Esophagus muscularis mucosa (tissue), 4 donors: ENCODE results near the gene SETD2. TPM values are rescaled to one million over a fixed set of nuclear protein-coding genes. Genes with fewer than 3 reads are reported as not detected.

Experiments used
- DNase-seq: peaks from one replicate; pipeline ENCODE4 v3.0.0-alpha.2; 2017; ENCODE audit errors: extremely low spot score
- H3K27ac ChIP-seq, 4 donors: fragments of 200-600 bp; sonication (generic); replicated peaks in 1 of 4; 1 replicate in 3 of 4; 2 replicates in 1 of 4; pipeline ENCODE4 v1.5.1; 2016 to 2019; ENCODE audit warnings: mild to moderate bottlenecking in 1 of 4
- H3K27me3 ChIP-seq, 4 donors: fragments of 200-600 bp; sonication (generic); one replicate each; pipeline versions ENCODE4 v1.5.1 to v1.6.0; 2016 to 2019
- H3K36me3 ChIP-seq, 4 donors: fragments of 200-600 bp; sonication (generic); one replicate each; pipeline ENCODE4 v1.5.1; 2016 to 2019
- H3K4me1 ChIP-seq, 4 donors: fragments of 200-600 bp; sonication (generic); one replicate each; pipeline ENCODE4 v1.5.1; 2016 to 2019
- H3K4me3 ChIP-seq, 4 donors: fragments of 200-600 bp; sonication (generic); 1 replicate in 2 of 4; 2 replicates in 2 of 4; pipeline ENCODE4 v1.5.1; 2016 to 2019; ENCODE audit warnings: mild to moderate bottlenecking in 4 of 4, moderate library complexity in 1 of 4
- H3K9me3 ChIP-seq, 4 donors: fragments of 200-600 bp; sonication (generic); 1 replicate in 3 of 4; 2 replicates in 1 of 4; pipeline ENCODE4 v1.5.1; 2016 to 2019
- CTCF ChIP-seq, 3 experiments: fragments of 200-600 bp in 2 of 3; fragments of 450-650 bp in 1 of 3; sonication (generic) in 2 of 3; IDR thresholded peaks; one replicate each; pipeline ENCODE4 v1.5.1; 2017 to 2019; ENCODE audit warnings: antibody characterized with exemption in 3 of 3, mild to moderate bottlenecking in 2 of 3, moderate library complexity in 1 of 3
- EP300 ChIP-seq: sonication (generic); formaldehyde crosslinking; IDR thresholded peaks from one replicate; pipeline ENCODE4 v1.6.1; 2017; ENCODE audit warnings: antibody characterized with exemption
- POLR2A ChIP-seq: fragments of 450-650 bp; IDR thresholded peaks from one replicate; pipeline ENCODE4 v1.6.1; 2017; ENCODE audit warnings: antibody characterized with exemption, moderate library complexity, mild to moderate bottlenecking, low read depth
- POLR2AphosphoS5 ChIP-seq, 2 donors: sonication (generic); formaldehyde crosslinking; IDR thresholded peaks; one replicate each; pipeline ENCODE4 v1.6.1; 2017; ENCODE audit warnings: antibody characterized with exemption in 2 of 2
- WGBS: methylation state at CpG from one replicate; pipeline ENCODE4 v1.1.5; 2018; 5-methylcytosine and 5-hydroxymethylcytosine counted together
- intact Hi-C: fragments of 100-400 bp; cut with DNase I; formaldehyde crosslinking; loops from one replicate; pipeline ENCODE4 v1.15.1; 2023
- total RNA-seq, 4 donors: library from RNA; depleted of rRNA; stranded (reverse); fragments of >200 nt; gene quantifications; one replicate each; pipeline versions ENCODE4 v1.1.0 to v1.2.1, GENCODE V29; 2016

The SETD2 gene
- total RNA-seq, 4 donors from 2014 or later: 52.2 to 66.4 (median 56.8) TPM

DNA sequence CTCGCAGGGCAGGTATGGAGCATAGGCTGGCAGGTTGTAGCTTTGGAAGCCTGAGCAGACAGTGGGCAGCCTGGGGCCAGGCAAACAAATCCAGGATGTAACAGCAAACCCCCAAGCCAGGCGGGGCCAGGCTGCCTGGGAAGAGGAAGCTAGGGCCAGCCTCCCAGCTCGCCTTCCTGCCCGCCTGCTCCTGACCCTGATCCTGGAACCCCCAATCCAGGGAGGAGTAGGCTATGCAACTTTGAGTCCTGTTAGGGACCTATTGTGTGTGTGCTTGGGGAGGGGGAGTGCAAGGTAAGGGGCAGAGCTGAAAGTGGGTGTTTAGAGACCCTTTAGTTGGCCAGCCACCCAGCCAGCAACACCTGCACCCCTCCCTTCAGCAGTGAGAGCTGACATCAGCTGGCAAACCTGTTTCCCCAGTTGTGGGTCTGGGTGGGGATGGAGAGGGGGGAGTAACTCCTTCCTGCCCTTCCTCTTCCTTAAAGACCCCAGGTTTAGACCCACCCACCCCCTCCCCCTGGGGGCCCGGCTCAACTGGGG is 181.9 kb downstream of the SETD2 start:
- Histone ChIP-seq H3K27me3 (no peaks in the 10 kb centered on the region), H3K4me1 (peaks cover 31 to 67% (median 56%) of the 10 kb centered on the region in 4 donors), H3K27ac (peak overlapping the region; percentile 2 to 53 (median 39)), H3K36me3 (no peaks in the 10 kb centered on the region), H3K4me3 (peak overlapping the region in 2 of 4 donors; percentile 22 to 40), H3K9me3 (no peaks in the 10 kb centered on the region)
- no peak for TF ChIP-seq POLR2A
- TF ChIP-seq POLR2AphosphoS5 (IDR thresholded peaks at IDR 0.05): peak in 1 of 2 donors; percentile 14
- no peak for TF ChIP-seq CTCF (IDR thresholded peaks at IDR 0.05)
- no peak for TF ChIP-seq EP300
- 49% methylated on average over 4 of the region's 5 CpGs for WGBS
- DNase-seq: no peak
- intact Hi-C loops: no loop called here

DNA sequence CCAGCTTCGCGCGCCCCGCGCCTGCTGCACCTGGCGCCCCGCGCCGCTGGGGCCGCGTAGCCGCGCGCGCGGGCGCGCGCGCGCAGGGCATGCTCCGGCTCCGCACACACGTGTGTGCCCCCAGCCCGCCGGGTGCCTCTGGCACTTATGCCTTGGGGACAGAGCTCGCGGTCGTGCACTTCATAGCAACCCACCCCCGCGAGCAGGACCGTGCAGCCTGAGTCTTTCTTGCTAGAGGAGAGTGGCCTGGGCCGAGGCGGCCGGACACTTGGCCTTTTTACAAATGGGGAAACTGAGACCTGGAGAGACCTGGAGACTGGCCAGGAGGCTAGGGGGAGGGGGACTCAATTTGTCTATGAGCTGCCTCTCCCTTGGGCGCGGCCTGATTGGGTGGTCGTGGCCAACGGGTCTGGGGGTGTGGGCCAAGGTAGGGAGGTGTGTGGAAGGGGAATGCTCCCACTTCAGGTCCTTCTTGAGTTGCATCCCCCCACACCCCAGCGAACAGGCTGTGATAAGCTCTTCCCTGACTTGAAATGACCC is 183.9 kb downstream of the SETD2 start:
- intact Hi-C loops: loop anchor here (5.0 kb wide), 1 partner anchor 43 kb away; no protein-coding TSS in a partner anchor
- DNase-seq: no peak
- 9% methylated on average over 11 of the region's 40 CpGs for WGBS
- Histone ChIP-seq H3K9me3 (no peaks in the 10 kb centered on the region), H3K27ac (peak overlapping the region; percentile 84 to 94 (median 89)), H3K36me3 (no peaks in the 10 kb centered on the region), H3K27me3 (no peaks in the 10 kb centered on the region), H3K4me1 (peaks cover 39 to 66% (median 59%) of the 10 kb centered on the region in 4 donors), H3K4me3 (peak overlapping the region; percentile 58 to 88 (median 77))
- no peak for TF ChIP-seq CTCF (IDR thresholded peaks at IDR 0.05)
- TF ChIP-seq EP300: no peak
- no peak for TF ChIP-seq POLR2A
- no peak for TF ChIP-seq POLR2AphosphoS5 (IDR thresholded peaks at IDR 0.05)

GRCh38 chr3:46978985-46979944 is 184.6 kb downstream of the SETD2 start, which contains the start of gene NBEAL2:
NBEAL2 (plus strand) TSS chr3:46979666; CDS start chr3:46979862, 196 bp downstream.
- Histone ChIP-seq H3K4me1 (peaks cover 47 to 73% (median 66%) of the 10 kb centered on the region in 4 donors), H3K27ac (peak within 1 kb of the TSS; percentile 84 to 94 (median 89)), H3K4me3 (peak within 1 kb of the TSS; percentile 58 to 88 (median 77)), H3K27me3 (no peaks in the 10 kb centered on the region), H3K9me3 (no peaks in the 10 kb centered on the region), H3K36me3 (no peaks in the 10 kb centered on the region)
- DNase-seq: peak; percentile 98
- WGBS: 2% methylated on average over 30 of the region's 73 CpGs
- TF ChIP-seq CTCF (IDR thresholded peaks at IDR 0.05) (peak; percentile 5 to 20 (median 19)), EP300 (no peak), POLR2AphosphoS5 (IDR thresholded peaks at IDR 0.05) (peak; percentile 90), POLR2A (peak; percentile 61)
- intact Hi-C loops: loop anchor here (5.0 kb wide), 1 partner anchor 42 kb away; no protein-coding TSS in a partner anchor

DNA sequence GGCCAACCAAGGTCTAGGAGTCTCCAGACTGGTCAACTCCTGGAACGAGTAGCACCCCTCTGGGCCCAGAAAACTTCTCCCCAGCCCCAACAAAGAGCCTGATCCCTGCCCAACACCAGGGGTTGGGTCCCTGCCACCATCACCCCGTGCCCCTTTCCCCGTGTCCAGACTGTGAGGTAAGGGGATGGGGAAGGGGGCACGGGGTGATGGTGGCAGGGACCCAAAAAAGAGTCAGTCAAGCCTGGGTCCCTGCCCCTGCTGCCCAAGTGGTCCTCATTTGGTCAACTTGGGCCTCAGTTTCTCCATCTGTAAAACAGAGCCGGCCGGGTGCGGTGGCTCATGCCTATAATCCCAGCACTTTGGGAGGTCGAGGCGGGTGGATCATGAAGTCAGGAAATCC is 185.5 kb downstream of the SETD2 start:
- H3K27me3 ChIP-seq: no peaks in the 10 kb centered on the region
- peaks cover 0 to 5% (median 0%) of the 10 kb centered on the region in 4 donors for H3K36me3 ChIP-seq
- peaks cover 47 to 79% (median 72%) of the 10 kb centered on the region in 4 donors for H3K4me1 ChIP-seq
- intact Hi-C loops: loop anchor here (5.0 kb wide), 1 partner anchor 41 kb away; no protein-coding TSS in a partner anchor
- DNase-seq: no peak
- H3K9me3 ChIP-seq: no peaks in the 10 kb centered on the region
- no peak for TF ChIP-seq POLR2A
- TF ChIP-seq EP300: no peak
- no peak for TF ChIP-seq CTCF (IDR thresholded peaks at IDR 0.05)
- no peak for TF ChIP-seq POLR2AphosphoS5 (IDR thresholded peaks at IDR 0.05)
- H3K27ac ChIP-seq: peak overlapping the region; percentile 84 to 94 (median 89)
- H3K4me3 ChIP-seq: peak overlapping the region in 2 of 4 donors; percentile 82 to 88
- WGBS: 91% methylated on average over 7 of the region's 9 CpGs
